IMR-90 (cell line): ENCODE data around the gene RSPH10B2. TPM values are rescaled to one million over a fixed set of nuclear protein-coding genes. Genes with fewer than 3 reads are reported as not detected.
"Not testable (repeated sequence)": the region's sequence is repeated elsewhere in the genome, so short reads cannot be mapped to it uniquely, and the experiment has no call there.

ENCODE experiments used
- ATAC-seq: fragments of 200-7000 bp; cut with Tn5 transposase; 2 replicates; pipeline ENCODE4 v1.9.1; 2020; ENCODE audit warnings: low read depth, mild to moderate bottlenecking, moderate library complexity
- BruUV-seq: library from RNA; stranded (reverse); fragments of 400-500 nt; replicated peaks from 2 replicates; lab custom pipeline; 2021; lab: Mats Ljungman, UMichigan
- CTCF ChIA-PET: fragments of 300-600 bp; formaldehyde crosslinking; extraction: SDS; loops from one replicate; lab custom pipeline; 2021; ENCODE audit warnings: antibody characterized with exemption; lab: Yijun Ruan, JAX
- POLR2A ChIA-PET: fragments of 300-600 bp; sonication (Branson Sonifier 250); formaldehyde crosslinking; loops from one replicate; lab custom pipeline; 2022; ENCODE audit warnings: antibody characterized with exemption; ENCODE audit not compliant: unreplicated experiment; lab: Charles Lee
- DNase-seq: peaks from one replicate; pipeline ENCODE4 v3.0.0; 2013
- H2AFZ ChIP-seq: replicated peaks from 2 replicates; pipeline ENCODE3; 2013; ENCODE audit warnings: low read length, mild to moderate bottlenecking; ENCODE audit not compliant: poor library complexity
- H2AK5ac ChIP-seq: 2 replicates; pipeline ENCODE4 v1.6.1; 2013; ENCODE audit warnings: low read depth, low read length, inconsistent platforms
- H2AK9ac ChIP-seq: replicated peaks from 2 replicates; pipeline ENCODE3; 2013; ENCODE audit warnings: mild to moderate bottlenecking, low read depth, low read length, moderate library complexity; ENCODE audit not compliant: poor library complexity
- H2BK120ac ChIP-seq: 2 replicates; pipeline ENCODE4 v1.6.1; 2013; ENCODE audit warnings: low read depth, low read length, inconsistent platforms
- H2BK15ac ChIP-seq: 3 replicates; pipeline ENCODE4 v1.6.1; 2013; ENCODE audit warnings: low read depth, low read length, inconsistent platforms
- H2BK20ac ChIP-seq: 2 replicates; pipeline ENCODE4 v1.6.1; 2013; ENCODE audit warnings: low read depth, mild to moderate bottlenecking, inconsistent platforms, low read length, moderate library complexity
- H2BK5ac ChIP-seq: 2 replicates; pipeline ENCODE4 v1.6.1; 2013; ENCODE audit warnings: mild to moderate bottlenecking, low read depth, low read length, inconsistent platforms; ENCODE audit not compliant: poor library complexity, severe bottlenecking
- H3K14ac ChIP-seq: replicated peaks from 2 replicates; pipeline ENCODE4 v1.6.1; 2013; ENCODE audit warnings: low read depth, low read length, inconsistent platforms
- H3K18ac ChIP-seq: 2 replicates; pipeline ENCODE4 v1.6.1; 2013; ENCODE audit warnings: low read depth, low read length, control low read depth
- H3K23ac ChIP-seq: 2 replicates; pipeline ENCODE4 v1.6.1; 2013; ENCODE audit warnings: low read depth, low read length, inconsistent platforms
- H3K27ac ChIP-seq: 2 replicates; pipeline ENCODE4 v1.5.1; 2013; ENCODE audit warnings: mild to moderate bottlenecking, control low read depth, low read length; ENCODE audit not compliant: insufficient read depth
- H3K27me3 ChIP-seq: 2 replicates; pipeline ENCODE4 v1.6.1; 2013; ENCODE audit warnings: low read length; ENCODE audit not compliant: control insufficient read depth, insufficient read depth
- H3K36me3 ChIP-seq: 2 replicates; pipeline ENCODE4 v1.6.1; 2013; ENCODE audit warnings: low read length, mixed read lengths; ENCODE audit not compliant: control insufficient read depth, insufficient read depth
- H3K4ac ChIP-seq: 2 replicates; pipeline ENCODE4 v1.6.1; 2013; ENCODE audit warnings: low read depth, low read length, inconsistent platforms
- H3K4me1 ChIP-seq: 2 replicates; pipeline ENCODE4 v1.6.1; 2013; ENCODE audit warnings: low read length, mixed read lengths; ENCODE audit not compliant: control insufficient read depth, insufficient read depth
- H3K4me2 ChIP-seq: 2 replicates; pipeline ENCODE4 v1.6.1; 2013; ENCODE audit warnings: low read depth, mild to moderate bottlenecking, control low read depth, low read length, moderate library complexity
- H3K4me3 ChIP-seq: 2 replicates; pipeline ENCODE4 v1.5.1; 2013; ENCODE audit warnings: low read depth, mild to moderate bottlenecking, control low read depth, low read length, moderate library complexity; ENCODE audit not compliant: insufficient read depth
- H3K56ac ChIP-seq: 2 replicates; pipeline ENCODE4 v1.6.1; 2013; ENCODE audit warnings: low read length, inconsistent platforms; ENCODE audit not compliant: insufficient read depth; ENCODE audit errors: extremely low read depth
- H3K79me1 ChIP-seq, 2 experiments: 2 replicates each; pipeline ENCODE4 v1.6.1; 2013; ENCODE audit warnings: low read length in 2 of 2, inconsistent platforms in 1 of 2, low read depth in 1 of 2
- H3K9ac ChIP-seq: 2 replicates; pipeline ENCODE4 v1.6.1; 2013; ENCODE audit warnings: low read depth, low read length, control low read depth
- H3K9me1 ChIP-seq: 2 replicates; pipeline ENCODE4 v1.6.1; 2013; ENCODE audit warnings: low read length, inconsistent platforms; ENCODE audit not compliant: insufficient read depth
- H3K9me3 ChIP-seq: 2 replicates; pipeline ENCODE4 v1.6.1; 2013; ENCODE audit warnings: low read length; ENCODE audit not compliant: control insufficient read depth, insufficient read depth
- H4K20me1 ChIP-seq: 2 replicates; pipeline ENCODE4 v1.6.1; 2013; ENCODE audit warnings: low read length, inconsistent platforms; ENCODE audit not compliant: insufficient read depth
- H4K5ac ChIP-seq: 2 replicates; pipeline ENCODE4 v1.6.1; 2013; ENCODE audit warnings: mild to moderate bottlenecking, low read depth, low read length, control low read depth
- H4K8ac ChIP-seq, 2 experiments: 2 replicates each; pipeline ENCODE4 v1.6.1; 2013; ENCODE audit warnings: low read depth in 2 of 2, low read length in 2 of 2, control low read depth in 1 of 2, inconsistent platforms in 1 of 2
- H4K91ac ChIP-seq: 2 replicates; pipeline ENCODE4 v1.6.1; 2013; ENCODE audit warnings: low read depth, low read length, inconsistent platforms; ENCODE audit not compliant: insufficient read depth
- WGBS, 2 experiments: methylation state at CpG; one replicate each; pipeline versions ENCODE4 v1.1.5 to v1.1.7; 2013; ENCODE audit warnings: missing lambda C conversion rate in 2 of 2; ENCODE audit not compliant: insufficient read length in 1 of 2; ENCODE audit errors: extremely low coverage in 2 of 2; 5-methylcytosine and 5-hydroxymethylcytosine counted together
- dilution Hi-C: fragments of 300-500 bp; cut with HindIII; formaldehyde crosslinking; loops from one replicate; pipeline ENCODE4 v1.14.3; 2018; ENCODE audit warnings: low sequenced_read_pairs; ENCODE audit not compliant: unreplicated experiment
- in situ Hi-C: fragments of 300-500 bp; cut with MboI; formaldehyde crosslinking; loops from 3 replicates; pipeline ENCODE4 v1.14.3; 2019; ENCODE audit warnings: low sequenced_read_pairs, inconsistent platforms, mixed read lengths
- intact Hi-C: fragments of 100-400 bp; cut with micrococcal nuclease; formaldehyde crosslinking; loops from 2 replicates; pipeline ENCODE4 v1.10.0; 2022
- polyA plus RNA-seq, 3 experiments: library from polyadenylated mRNA; depleted of rRNA; stranded (reverse); fragments of >200 nt; gene quantifications; 2 replicates each; pipeline ENCODE4 v1.2.3, GENCODE V29; 2012; ENCODE audit warnings: low replicate concordance in 1 of 3
- total RNA-seq: library from RNA; depleted of rRNA; stranded (reverse); fragments of >200 nt; gene quantifications from 2 replicates; pipeline ENCODE4 v1.2.3, GENCODE V29; 2012

The RSPH10B2 gene
- total and polyA plus RNA-seq, 2 of the 4 experiments (the other 2 are of a cell fraction), result not detected

- WGBS, 2 experiments, result 100% methylated on average over 1 of the region's 12 CpGs; no CpG with 5 or more reads in 1 of the 2 experiments
- H4K5ac ChIP-seq, ATAC-seq, H3K9me1 ChIP-seq, H2BK15ac ChIP-seq, H3K9me3 ChIP-seq, H4K8ac ChIP-seq, H3K4me3 ChIP-seq, H2BK20ac ChIP-seq, H3K56ac ChIP-seq, in situ Hi-C loops, H2BK120ac ChIP-seq, CTCF ChIA-PET, H3K4ac ChIP-seq, H4K20me1 ChIP-seq, H2BK5ac ChIP-seq, H3K4me1 ChIP-seq, H3K23ac ChIP-seq, H3K4me2 ChIP-seq, POLR2A ChIA-PET, H4K91ac ChIP-seq, BruUV-seq, intact Hi-C loops, H3K27ac ChIP-seq, H2AK5ac ChIP-seq, H3K36me3 ChIP-seq, H3K14ac ChIP-seq, H3K18ac ChIP-seq, dilution Hi-C loops, DNase-seq, H2AK9ac ChIP-seq, H3K27me3 ChIP-seq, H3K79me1 ChIP-seq, H2AFZ ChIP-seq, H3K9ac ChIP-seq: not testable (repeated sequence)
Observed at GRCh38 chr7:6744410-6745100, 9.3 kb upstream of the RSPH10B2 start.

- H3K4me1 ChIP-seq, dilution Hi-C loops, H4K91ac ChIP-seq, in situ Hi-C loops, H2AFZ ChIP-seq, H3K4ac ChIP-seq, H3K27ac ChIP-seq, CTCF ChIA-PET, H2AK9ac ChIP-seq, H3K23ac ChIP-seq, H3K36me3 ChIP-seq, H4K5ac ChIP-seq, H3K79me1 ChIP-seq, H3K56ac ChIP-seq, H3K9me3 ChIP-seq, H4K20me1 ChIP-seq, H4K8ac ChIP-seq, H2BK5ac ChIP-seq, POLR2A ChIA-PET, intact Hi-C loops, DNase-seq, H3K4me2 ChIP-seq, H3K9ac ChIP-seq, H3K9me1 ChIP-seq, H2BK15ac ChIP-seq, H2AK5ac ChIP-seq, H3K27me3 ChIP-seq, BruUV-seq, H2BK120ac ChIP-seq, H2BK20ac ChIP-seq, ATAC-seq, H3K14ac ChIP-seq, H3K18ac ChIP-seq, H3K4me3 ChIP-seq: not testable (repeated sequence)
- WGBS, 2 experiments, result no CpG with 5 or more reads among the region's 12 CpGs
Observed at GRCh38 chr7:6749335-6749734, 4.6 kb upstream of the RSPH10B2 start.
